Erythroblast (primary cell): ENCODE measurements around the gene ZNF74.
"Not testable (repeated sequence)": the region's sequence is repeated elsewhere in the genome, so short reads cannot be mapped to it uniquely, and the experiment has no call there.

Experiments used
- DNase-seq, 2 experiments: peaks; one replicate each; lab custom pipeline; 2025; lab: John Stamatoyannopoulos, UW
- GATA1 ChIP-seq: IDR thresholded peaks from 2 replicates; pipeline ENCODE4 v1.6.1; 2011; ENCODE audit warnings: low read depth, mild to moderate bottlenecking, control low read depth, low read length, moderate library complexity
- POLR2A ChIP-seq: IDR thresholded peaks from 2 replicates; pipeline ENCODE4 v1.6.1; 2011; ENCODE audit warnings: mild to moderate bottlenecking, low read length

ZNF74 gene

DNA sequence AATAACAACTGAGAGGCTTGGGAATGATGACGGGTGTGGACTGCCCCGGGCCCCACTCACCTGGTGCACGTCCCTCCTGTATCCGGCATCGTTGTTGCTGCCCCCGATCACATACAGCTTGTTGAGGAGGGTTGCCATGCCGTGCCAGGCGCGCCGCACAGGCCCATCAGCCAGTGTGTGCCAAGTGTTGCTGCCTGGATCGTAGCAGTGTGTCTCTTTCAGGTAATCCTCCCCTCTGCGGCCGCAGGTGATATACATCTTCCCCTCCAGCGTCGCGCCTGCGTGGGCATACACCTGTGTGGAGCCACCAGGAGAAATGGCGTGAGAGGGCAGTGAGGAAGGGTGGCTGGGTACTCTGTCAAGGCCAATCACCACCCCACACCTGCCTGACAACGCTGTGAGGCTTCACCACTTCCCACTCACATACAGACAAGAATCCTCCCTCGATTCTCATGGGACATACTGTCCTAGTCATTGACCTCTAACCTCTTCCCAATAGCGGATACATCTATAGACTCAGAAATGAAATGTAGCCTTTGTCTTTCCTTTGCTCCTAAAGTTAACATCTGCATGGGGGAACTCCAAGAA, 52.5 kb downstream of the ZNF74 start:
- DNase-seq, result no peak
- TF ChIP-seq GATA1 (no peak), POLR2A (no peak)

DNA sequence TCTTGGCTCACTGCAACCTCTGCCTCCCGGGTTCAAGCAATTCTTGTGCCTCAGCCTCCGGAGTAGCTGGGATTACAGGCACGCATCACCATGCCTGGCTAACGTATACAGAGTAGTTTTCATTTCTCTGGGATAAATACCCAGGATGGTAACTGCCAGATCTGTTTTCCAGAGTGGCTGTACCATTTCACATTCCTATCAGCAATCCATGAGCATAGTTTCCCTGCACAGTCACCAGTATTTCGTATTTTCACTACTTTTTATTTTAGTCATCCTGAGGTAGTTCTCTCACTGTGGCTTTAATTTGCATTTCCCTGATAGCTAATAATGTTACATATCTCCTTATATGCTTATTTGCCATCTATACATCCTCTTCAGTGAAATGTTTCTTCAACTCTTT, 54.7 kb downstream of the ZNF74 start:
- no peak for DNase-seq
- no peak for TF ChIP-seq POLR2A
- TF ChIP-seq GATA1, result no peak

DNA sequence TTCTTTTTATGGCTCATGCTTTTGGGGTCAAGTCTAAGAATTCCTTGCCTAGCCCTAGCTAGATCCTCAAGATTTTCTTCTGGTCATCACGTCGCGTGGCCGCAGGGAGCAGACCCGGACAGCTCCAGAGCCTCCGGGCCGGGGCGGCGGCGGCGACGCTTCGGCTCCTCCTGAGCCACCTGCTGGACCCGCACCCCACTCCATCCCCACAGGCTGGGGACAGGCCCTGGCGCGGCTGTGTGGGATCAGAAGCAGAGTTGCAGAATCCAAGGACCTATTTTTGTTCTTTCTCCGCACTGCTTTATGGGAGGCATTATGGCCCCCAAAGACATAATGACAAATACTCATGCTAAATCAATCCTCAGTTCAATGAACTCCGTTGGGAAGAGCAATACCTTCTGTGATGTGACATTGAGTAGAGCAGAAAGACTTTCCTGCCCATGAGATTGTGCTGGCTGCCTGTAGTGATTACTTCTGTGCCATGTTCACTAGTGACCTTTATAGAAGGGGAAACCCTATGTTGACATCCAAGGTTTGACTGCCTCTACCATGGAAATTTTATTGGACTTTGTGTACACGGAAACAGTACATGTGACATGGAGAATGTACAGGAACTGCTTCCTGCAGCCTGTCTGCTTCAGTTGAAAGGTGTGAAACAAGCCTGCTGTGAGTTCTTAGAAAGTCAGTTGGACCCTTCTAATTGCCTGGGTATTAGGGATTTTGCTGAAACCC, 56.0 kb downstream of the ZNF74 start:
- no peak for DNase-seq
- TF ChIP-seq POLR2A (no peak), GATA1 (no peak)

DNA sequence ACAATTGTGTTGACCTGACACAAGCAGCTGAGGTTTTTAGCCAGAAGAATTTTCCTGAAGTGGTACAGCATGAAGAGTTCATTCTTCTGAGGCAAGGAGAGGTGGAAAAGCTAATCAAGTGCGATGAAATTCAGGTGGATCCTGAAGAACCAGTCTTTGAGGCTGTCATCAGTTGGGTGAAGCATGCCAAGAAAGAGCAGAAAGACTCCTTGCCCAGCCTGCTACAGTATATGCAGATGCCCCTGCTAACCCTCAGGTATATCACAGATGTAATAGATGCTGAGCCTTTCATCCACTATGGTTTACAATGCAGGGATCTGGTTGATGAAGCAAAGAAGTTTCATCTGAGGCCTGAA, 56.6 kb downstream of the ZNF74 start:
- TF ChIP-seq GATA1 (no peak), POLR2A (no peak)
- no peak for DNase-seq

DNA sequence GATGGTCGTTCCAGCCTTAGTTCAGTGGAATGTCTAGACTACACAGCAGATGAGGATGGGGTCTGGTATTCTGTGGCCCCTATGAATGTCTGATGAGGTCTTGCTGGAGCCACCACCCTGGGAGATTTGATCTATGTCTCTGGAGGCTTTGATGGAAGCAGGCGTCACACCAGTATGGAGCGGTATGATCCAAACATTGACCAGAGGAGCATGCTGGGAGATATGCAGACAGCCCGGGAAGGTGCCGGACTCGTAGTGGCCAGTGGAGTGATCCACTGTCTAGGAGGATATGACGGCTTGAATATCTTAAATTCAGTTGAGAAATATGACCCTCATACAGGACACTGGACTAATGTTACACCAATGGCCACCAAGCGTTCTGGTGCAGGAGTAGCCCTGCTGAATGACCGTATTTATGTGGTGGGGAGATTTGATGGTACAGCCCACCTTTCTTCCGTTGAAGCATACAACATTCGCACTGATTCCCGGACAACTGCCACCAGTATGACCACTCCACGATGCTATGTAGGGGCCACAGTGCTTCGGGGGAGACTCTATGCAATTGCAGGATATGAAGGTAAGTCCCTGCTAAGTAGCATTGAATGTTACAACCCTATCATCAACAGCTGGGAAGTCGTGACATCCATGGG, 57.3 kb downstream of the ZNF74 start:
- not testable (repeated sequence) for DNase-seq

DNA sequence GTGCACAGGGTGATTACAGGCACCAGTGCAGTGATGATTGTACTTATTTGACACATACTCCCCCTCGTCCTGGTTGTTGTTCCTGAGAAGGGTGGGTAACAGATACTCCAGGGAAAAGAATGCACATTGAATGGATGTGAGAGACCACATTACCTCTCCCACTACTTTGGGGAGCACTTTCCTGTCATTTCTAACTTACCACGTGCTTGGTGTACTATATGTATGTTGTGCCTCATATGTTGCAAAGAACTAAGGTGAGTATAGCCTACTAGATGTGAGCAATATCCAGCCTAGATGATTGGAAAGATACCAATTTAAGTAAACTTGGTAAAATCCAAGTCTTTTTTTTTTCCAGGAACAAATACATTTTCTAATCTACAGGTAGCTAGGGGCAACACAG, 58.0 kb downstream of the ZNF74 start:
- TF ChIP-seq GATA1 (no peak), POLR2A (no peak)
- no peak for DNase-seq

DNA sequence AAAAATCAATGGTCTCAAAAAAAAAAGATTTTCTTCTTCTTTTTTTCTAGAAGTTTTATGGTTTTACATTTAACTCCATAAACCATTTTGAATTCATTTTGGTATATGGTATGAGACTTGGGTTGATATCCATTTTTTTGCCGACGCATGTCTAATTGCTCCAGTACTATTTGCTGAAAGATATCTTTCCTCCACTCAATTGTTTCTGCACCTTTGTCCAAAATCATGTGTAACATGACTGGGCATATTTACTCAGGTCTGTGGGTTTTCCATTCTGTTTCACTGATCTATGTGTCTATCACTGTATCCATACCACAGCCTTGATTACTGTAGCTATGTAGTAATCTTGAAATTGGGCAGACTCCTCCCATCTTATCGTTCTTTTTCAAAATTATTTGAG, 59.3 kb downstream of the ZNF74 start:
- no peak for DNase-seq
- TF ChIP-seq POLR2A, result no peak
- TF ChIP-seq GATA1, result no peak

DNA sequence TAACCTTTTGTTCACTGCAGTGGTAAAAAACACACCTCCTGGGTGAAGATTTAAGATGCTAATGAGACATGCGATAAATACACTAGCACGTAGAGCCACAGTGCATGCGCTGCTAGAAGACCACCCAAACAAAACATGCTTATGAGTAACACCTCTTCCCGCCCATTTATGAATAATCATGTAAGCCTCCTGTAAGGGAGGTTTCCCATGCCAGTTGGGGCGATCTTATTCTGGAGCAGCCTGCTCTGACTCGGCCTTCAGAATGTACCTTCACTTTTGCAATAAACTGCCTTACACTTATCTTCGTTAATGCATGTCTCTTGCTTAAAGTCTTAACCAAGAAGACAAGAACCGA, 61.7 kb downstream of the ZNF74 start:
- no peak for DNase-seq
- TF ChIP-seq POLR2A, result no peak
- TF ChIP-seq GATA1, result no peak

DNA sequence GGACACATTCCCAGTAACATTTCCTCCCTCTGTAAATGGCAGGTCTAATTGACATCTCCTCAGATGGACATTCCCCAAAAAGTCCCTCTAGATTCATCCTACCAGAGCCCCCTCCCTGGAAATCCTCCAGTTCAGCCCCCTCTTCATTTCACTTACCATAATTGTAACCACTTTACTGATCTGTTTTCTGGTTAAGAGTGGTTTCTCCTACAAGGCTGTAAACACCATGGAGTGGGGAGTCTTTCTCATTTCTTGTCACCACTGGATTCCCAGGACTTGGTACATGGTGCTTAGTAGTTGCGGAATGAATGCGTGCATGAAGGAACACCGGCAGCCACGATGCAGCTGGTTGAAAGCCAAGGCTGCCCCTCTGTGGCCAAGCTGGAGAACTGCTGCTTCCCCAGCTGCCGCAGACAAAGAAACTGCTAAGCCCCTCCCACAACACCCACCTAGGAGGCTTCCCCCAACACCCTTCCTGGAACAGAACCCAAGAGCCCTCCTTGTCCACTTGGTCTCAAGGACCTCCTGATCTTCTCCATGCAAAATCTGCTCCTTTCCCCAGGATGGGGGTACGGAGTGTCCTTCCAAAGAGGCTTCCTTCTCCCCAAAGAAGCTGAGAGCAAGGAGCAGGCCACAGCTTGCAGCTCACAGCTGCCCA, 62.2 kb downstream of the ZNF74 start:
- peak; percentile 72 to 77 for DNase-seq
- TF ChIP-seq POLR2A (no peak), GATA1 (no peak)

DNA sequence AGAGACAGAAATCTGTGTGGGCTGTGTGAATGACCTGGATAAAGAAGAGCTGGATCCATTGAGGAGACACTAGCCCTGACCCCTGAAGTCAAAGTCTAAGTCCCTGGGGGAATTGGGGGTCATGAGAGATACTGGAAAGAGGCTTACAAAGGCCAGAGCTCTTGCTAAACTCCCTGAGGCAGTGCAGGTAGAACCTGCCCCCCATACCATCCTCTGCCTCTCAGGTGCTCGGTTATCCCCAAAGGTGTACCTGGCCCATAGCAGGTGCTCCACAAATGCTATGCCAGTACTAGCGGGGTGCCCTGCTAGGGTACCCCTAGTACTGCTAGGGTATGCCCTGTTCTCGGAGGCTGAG, 62.7 kb downstream of the ZNF74 start:
- TF ChIP-seq POLR2A, result no peak
- no peak for TF ChIP-seq GATA1
- no peak for DNase-seq

DNA sequence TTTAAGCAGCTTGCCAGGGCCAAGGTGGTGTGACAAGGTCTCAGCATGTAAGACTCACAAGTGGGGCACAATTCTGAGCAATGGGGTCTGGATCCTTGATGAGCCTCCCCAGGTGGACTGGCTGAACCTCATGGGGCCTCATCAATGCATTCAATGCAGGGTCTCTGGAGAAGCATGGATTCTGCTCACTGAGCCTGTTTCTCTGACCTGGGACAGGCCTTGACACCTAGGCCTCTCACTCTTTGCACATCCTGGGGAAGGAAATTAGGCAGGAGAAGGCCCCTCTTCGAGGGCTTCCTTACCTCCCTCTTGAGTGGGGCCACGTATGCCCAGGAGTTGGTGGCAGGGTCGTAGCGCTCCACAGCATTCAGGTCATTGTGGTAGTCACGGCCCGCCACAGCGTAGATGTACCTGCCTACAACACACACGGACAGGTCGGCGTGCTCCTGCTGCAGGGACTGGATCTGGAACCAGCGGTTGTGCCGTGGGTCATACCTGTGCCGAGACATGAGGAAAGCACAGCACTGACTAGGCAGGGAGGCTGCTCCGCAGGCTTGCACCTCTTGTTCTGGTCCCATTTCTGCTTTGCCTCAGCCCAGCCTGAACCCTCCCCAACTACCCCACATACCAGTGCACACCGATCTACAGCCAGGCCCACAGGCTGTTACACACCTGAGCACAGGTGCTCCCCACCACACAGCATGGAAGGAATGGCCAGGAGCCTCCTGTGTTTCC, 63.7 kb downstream of the ZNF74 start:
- no peak for TF ChIP-seq POLR2A
- no peak for TF ChIP-seq GATA1
- no peak for DNase-seq
